Measurements from ENCODE around the gene VMA21.

GRCh38 chrX:151458824-151459223 lies 61.8 kb downstream of the VMA21 start:
- TF ChIP-seq EZH2phosphoT487 (IDR thresholded peaks at IDR 0.05; ENCODE audit: borderline replicate concordance, low read depth, low read length) (no peak), CTCF (conservative IDR thresholded peaks at IDR 0.05; ENCODE audit: low read length) (no peak)
